DND-41 (cell line): ENCODE results near the gene MTREX.
"Not testable (repeated sequence)": the region's sequence is repeated elsewhere in the genome, so short reads cannot be mapped to it uniquely, and the experiment has no call there.

ENCODE experiments used
- ATAC-seq: fragments of 200-7000 bp; cut with Tn5 transposase; 3 replicates; pipeline ENCODE4 v1.9.1; 2021; ENCODE audit warnings: low read depth; ENCODE audit not compliant: insufficient read depth
- DNase-seq: peaks from one replicate; pipeline ENCODE4 v3.0.0-alpha.2; 2020
- H2AFZ ChIP-seq: 2 replicates; pipeline ENCODE4 v1.6.0; 2012; ENCODE audit warnings: low read depth, low read length
- H3K27ac ChIP-seq: 2 replicates; pipeline ENCODE4 v1.5.1; 2012; ENCODE audit warnings: low read length, inconsistent platforms
- H3K27me3 ChIP-seq: fragments of 200-600 bp; sonication (generic); 2 replicates; pipeline ENCODE4 v1.6.0; 2012; ENCODE audit warnings: low read length, mild to moderate bottlenecking, inconsistent platforms; ENCODE audit not compliant: insufficient read depth, poor library complexity
- H3K36me3 ChIP-seq: 2 replicates; pipeline ENCODE4 v1.5.1; 2012; ENCODE audit warnings: low read length, inconsistent platforms; ENCODE audit not compliant: insufficient read depth
- H3K4me1 ChIP-seq: 2 replicates; pipeline ENCODE4 v1.5.1; 2012; ENCODE audit warnings: mild to moderate bottlenecking, low read length; ENCODE audit not compliant: insufficient read depth
- H3K4me2 ChIP-seq: 2 replicates; pipeline ENCODE4 v1.6.0; 2012; ENCODE audit warnings: mild to moderate bottlenecking, moderate library complexity, low read length, inconsistent platforms; ENCODE audit not compliant: insufficient read depth
- H3K4me3 ChIP-seq, 2 experiments: fragments of 200-600 bp in 1 of 2; shearing (Covaris generic) in 1 of 2; 2 replicates each; pipeline ENCODE4 v1.5.1; 2012 to 2016; ENCODE audit warnings: inconsistent platforms in 2 of 2, low read length in 2 of 2, mild to moderate bottlenecking in 2 of 2, low read depth in 1 of 2, moderate library complexity in 1 of 2
- H3K79me2 ChIP-seq: 2 replicates; pipeline ENCODE4 v1.6.0; 2012; ENCODE audit warnings: low read length, inconsistent platforms; ENCODE audit not compliant: insufficient read depth
- H3K9ac ChIP-seq: 2 replicates; pipeline ENCODE4 v1.6.0; 2012; ENCODE audit warnings: low read depth, mild to moderate bottlenecking, inconsistent platforms, low read length, moderate library complexity
- H3K9me3 ChIP-seq: 2 replicates; pipeline ENCODE4 v1.5.1; 2012; ENCODE audit warnings: low read length, moderate library complexity, mild to moderate bottlenecking, inconsistent platforms; ENCODE audit not compliant: insufficient read depth, severe bottlenecking
- H4K20me1 ChIP-seq: 2 replicates; pipeline ENCODE4 v1.6.0; 2012; ENCODE audit warnings: low read length; ENCODE audit not compliant: insufficient read depth
- EZH2 ChIP-seq: IDR thresholded peaks from 3 replicates; pipeline ENCODE4 v1.6.1; 2012; ENCODE audit warnings: borderline replicate concordance, low read depth, mild to moderate bottlenecking, moderate library complexity, low read length, inconsistent platforms; ENCODE audit not compliant: severe bottlenecking
- TF ChIP-seq, protein P1 (sequence below): IDR thresholded peaks from 2 replicates; pipeline ENCODE4 v1.5.1; 2012; ENCODE audit warnings: borderline replicate concordance, low read length, moderate library complexity, mild to moderate bottlenecking; ENCODE audit not compliant: poor library complexity, severe bottlenecking; ENCODE audit errors: extremely low read depth

MTREX gene

DNA sequence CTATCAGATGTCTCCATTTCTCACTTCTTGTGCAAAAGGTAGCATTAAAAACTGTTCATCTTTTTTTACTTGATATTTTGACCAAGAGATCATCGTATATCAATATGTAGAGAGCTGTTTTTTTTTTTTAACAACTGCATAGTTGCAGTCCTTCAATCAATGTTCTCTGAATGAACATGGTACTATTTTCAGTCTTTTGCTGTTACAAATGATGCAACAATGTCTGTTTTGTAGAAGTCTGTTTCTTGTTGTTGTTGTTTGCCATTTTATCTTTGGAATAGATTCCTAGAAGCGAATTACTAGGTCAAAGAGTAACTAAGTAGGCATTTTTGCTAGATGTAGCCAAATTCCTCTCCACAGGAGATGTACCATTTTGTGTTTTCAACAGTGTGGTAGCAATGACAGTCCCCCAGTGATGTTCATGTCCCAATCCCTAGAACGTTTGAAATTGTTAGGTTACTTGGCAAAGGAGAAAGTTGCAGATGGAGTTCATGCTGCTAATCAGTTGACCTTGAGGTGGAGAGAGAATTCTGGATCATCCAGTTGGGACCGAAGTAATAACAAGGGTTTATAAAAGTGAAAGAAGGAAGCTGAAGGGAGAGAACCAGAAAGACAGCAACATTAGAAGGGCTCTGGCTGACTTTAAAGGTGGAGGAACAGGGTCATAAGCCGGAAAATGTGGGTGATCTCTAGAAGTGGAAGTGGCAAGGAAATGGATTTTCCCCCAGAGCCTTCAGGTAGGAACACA, 6.3 kb downstream of the MTREX start:
- no peak for ATAC-seq
- H3K79me2 ChIP-seq = peaks cover 100% of the 10 kb centered on the region
- no peaks in the 10 kb centered on the region for H3K9me3 ChIP-seq
- DNase-seq = no peak
- TF ChIP-seq EZH2 = no peak
- TF ChIP-seq, protein P1, sequence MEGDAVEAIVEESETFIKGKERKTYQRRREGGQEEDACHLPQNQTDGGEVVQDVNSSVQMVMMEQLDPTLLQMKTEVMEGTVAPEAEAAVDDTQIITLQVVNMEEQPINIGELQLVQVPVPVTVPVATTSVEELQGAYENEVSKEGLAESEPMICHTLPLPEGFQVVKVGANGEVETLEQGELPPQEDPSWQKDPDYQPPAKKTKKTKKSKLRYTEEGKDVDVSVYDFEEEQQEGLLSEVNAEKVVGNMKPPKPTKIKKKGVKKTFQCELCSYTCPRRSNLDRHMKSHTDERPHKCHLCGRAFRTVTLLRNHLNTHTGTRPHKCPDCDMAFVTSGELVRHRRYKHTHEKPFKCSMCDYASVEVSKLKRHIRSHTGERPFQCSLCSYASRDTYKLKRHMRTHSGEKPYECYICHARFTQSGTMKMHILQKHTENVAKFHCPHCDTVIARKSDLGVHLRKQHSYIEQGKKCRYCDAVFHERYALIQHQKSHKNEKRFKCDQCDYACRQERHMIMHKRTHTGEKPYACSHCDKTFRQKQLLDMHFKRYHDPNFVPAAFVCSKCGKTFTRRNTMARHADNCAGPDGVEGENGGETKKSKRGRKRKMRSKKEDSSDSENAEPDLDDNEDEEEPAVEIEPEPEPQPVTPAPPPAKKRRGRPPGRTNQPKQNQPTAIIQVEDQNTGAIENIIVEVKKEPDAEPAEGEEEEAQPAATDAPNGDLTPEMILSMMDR = no peak
- no peaks in the 10 kb centered on the region for H3K27me3 ChIP-seq
- H3K9ac ChIP-seq = no peak overlapping the region
- H3K4me1 ChIP-seq = peaks cover 52% of the 10 kb centered on the region
- H4K20me1 ChIP-seq = peaks cover 28% of the 10 kb centered on the region; the same call in 1 of the 2 replicates
- H3K27ac ChIP-seq = peak overlapping the region; percentile 56
- no peak overlapping the region for H3K4me3 ChIP-seq
- no peak overlapping the region for H2AFZ ChIP-seq
- peak overlapping the region; percentile 9; the same call in 1 of the 2 replicates for H3K4me2 ChIP-seq
- H3K36me3 ChIP-seq = peaks cover 23% of the 10 kb centered on the region

DNA sequence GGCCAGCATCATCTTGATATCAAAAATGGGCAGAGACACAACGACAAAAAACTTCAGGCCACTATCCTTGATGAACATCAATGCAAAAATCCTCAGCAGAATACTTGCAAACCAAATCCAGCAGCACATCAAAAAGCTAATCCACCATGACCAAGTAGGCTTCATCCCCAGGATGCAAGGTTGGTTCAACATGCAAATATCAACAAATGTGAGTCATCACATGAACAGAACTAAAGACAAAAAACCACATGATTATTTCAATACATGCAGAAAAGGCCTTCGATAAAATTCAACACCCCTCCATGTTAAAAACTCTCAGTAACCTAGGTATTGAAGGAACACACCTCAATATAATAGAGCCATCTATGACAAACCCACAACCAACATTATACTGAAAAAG, 8.5 kb downstream of the MTREX start:
- H3K4me1 ChIP-seq = peaks cover 29% of the 10 kb centered on the region
- no peak overlapping the region for H3K4me3 ChIP-seq
- DNase-seq = no peak
- H3K27ac ChIP-seq = no peak overlapping the region
- peaks cover 29% of the 10 kb centered on the region; the same call in 1 of the 2 replicates for H4K20me1 ChIP-seq
- H2AFZ ChIP-seq = no peak overlapping the region
- H3K9ac ChIP-seq = no peak overlapping the region
- peaks cover 14% of the 10 kb centered on the region for H3K36me3 ChIP-seq
- H3K9me3 ChIP-seq = no peaks in the 10 kb centered on the region
- H3K4me2 ChIP-seq = no peak overlapping the region
- TF ChIP-seq, protein P1 = no peak
- no peak for TF ChIP-seq EZH2
- no peak for ATAC-seq
- no peaks in the 10 kb centered on the region for H3K27me3 ChIP-seq
- peaks cover 100% of the 10 kb centered on the region for H3K79me2 ChIP-seq

DNA sequence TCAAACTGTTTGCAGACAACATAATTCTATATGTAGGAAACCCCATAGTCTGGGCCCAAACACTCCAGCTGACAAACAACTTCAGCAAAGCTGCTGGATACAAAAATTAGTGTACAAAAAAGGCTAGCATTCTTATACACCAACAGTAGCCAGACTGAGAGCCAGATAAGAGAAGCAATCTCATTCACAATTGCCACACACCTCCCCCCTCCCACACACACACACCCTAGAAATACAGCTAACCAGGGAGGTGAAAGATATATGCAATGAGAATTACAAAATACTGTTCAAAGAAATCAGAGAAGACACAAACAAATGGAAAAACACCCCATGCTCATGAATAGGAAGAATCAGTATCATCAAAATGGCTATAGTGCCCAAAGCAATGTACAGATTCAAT, 9.0 kb downstream of the MTREX start:
- peaks cover 24% of the 10 kb centered on the region for H3K4me1 ChIP-seq
- H3K9me3 ChIP-seq = no peaks in the 10 kb centered on the region
- peaks cover 10% of the 10 kb centered on the region for H3K36me3 ChIP-seq
- peaks cover 28% of the 10 kb centered on the region; the same call in 1 of the 2 replicates for H4K20me1 ChIP-seq
- DNase-seq (no peak), ATAC-seq (no peak)
- no peaks in the 10 kb centered on the region for H3K27me3 ChIP-seq
- H2AFZ ChIP-seq = no peak overlapping the region
- H3K27ac ChIP-seq = no peak overlapping the region
- no peak for TF ChIP-seq EZH2
- TF ChIP-seq, protein P1 = no peak
- no peak overlapping the region for H3K4me2 ChIP-seq
- peaks cover 100% of the 10 kb centered on the region for H3K79me2 ChIP-seq
- no peak overlapping the region for H3K4me3 ChIP-seq
- H3K9ac ChIP-seq = no peak overlapping the region

DNA sequence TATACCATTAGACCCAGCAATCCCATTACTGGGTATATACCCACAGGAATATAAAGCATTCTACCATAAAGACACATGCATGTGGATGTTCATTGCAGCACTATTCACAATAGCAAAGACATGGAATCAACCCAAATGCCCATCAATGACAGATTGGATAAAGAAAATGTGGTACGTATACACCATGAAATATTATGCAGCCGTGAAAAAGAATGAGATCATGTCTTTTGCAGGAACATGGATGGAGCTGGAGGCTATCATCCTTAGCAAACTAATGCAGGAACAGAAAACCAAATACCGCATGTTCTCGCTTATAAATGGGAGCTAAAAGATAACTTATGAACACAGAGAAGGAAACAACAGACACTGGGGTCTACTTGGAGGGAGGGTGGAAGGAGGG, 10.4 kb downstream of the MTREX start:
- not testable (repeated sequence) for H3K4me2 ChIP-seq, H3K27ac ChIP-seq, H2AFZ ChIP-seq, ATAC-seq, H3K9ac ChIP-seq, DNase-seq, H3K27me3 ChIP-seq, H3K9me3 ChIP-seq, H3K4me3 ChIP-seq
- Histone ChIP-seq H3K36me3 (peaks cover 15% of the 10 kb centered on the region), H3K4me1 (peaks cover 13% of the 10 kb centered on the region), H4K20me1 (peaks cover 28% of the 10 kb centered on the region; the same call in 1 of the 2 replicates), H3K79me2 (peaks cover 100% of the 10 kb centered on the region)
